ENCODE data around the gene SSC5D.

DNA sequence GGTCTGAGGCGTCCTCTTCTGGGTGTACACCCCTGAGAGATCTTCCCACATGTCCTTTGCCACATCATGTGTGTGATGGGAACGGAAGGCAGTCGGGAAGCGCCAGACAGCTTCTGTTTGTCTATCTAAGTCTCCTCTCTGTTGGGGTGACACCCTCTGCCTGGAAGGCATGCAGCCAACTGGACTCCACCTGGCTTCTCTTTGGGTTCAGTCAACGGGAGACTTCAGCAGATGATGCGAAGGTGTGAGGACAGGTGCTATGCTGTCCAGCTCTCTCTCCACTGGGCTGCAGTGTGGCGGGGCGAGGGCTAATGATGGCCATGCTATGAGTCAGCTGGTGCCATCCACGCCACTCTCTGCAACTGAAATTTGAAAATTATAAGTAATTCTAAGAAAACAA, 71.4 kb downstream of the SSC5D start:
- no peak for TF ChIP-seq POLR2A (IDR thresholded peaks at IDR 0.05)
- TF ChIP-seq, protein P1, sequence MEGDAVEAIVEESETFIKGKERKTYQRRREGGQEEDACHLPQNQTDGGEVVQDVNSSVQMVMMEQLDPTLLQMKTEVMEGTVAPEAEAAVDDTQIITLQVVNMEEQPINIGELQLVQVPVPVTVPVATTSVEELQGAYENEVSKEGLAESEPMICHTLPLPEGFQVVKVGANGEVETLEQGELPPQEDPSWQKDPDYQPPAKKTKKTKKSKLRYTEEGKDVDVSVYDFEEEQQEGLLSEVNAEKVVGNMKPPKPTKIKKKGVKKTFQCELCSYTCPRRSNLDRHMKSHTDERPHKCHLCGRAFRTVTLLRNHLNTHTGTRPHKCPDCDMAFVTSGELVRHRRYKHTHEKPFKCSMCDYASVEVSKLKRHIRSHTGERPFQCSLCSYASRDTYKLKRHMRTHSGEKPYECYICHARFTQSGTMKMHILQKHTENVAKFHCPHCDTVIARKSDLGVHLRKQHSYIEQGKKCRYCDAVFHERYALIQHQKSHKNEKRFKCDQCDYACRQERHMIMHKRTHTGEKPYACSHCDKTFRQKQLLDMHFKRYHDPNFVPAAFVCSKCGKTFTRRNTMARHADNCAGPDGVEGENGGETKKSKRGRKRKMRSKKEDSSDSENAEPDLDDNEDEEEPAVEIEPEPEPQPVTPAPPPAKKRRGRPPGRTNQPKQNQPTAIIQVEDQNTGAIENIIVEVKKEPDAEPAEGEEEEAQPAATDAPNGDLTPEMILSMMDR (IDR thresholded peaks at IDR 0.05): no peak
